ENCODE results near the gene ERMAP. TPM values are rescaled to one million over a fixed set of nuclear protein-coding genes. Genes with fewer than 3 reads are reported as not detected.
"Not testable (repeated sequence)": the region's sequence is repeated elsewhere in the genome, so short reads cannot be mapped to it uniquely, and the experiment has no call there.

ERMAP gene
- total RNA-seq, 3 donors from 2014 or later: 11.1 to 22.1 (median 14.9) TPM

GRCh38 chr1:42849944-42850343 lies 33.0 kb downstream of the ERMAP start:
- Histone ChIP-seq H3K4me3 (no peak overlapping the region), H3K4me1 (peaks cover 0 to 6% of the 10 kb centered on the region in 2 donors), H3K9me3 (peaks cover 0 to 8% of the 10 kb centered on the region in 2 donors), H3K27ac (no peak overlapping the region), H3K36me3 (no peaks in the 10 kb centered on the region), H3K27me3 (no peaks in the 10 kb centered on the region)
- no peak for TF ChIP-seq POLR2A (IDR thresholded peaks at IDR 0.05)
- TF ChIP-seq, protein P1, sequence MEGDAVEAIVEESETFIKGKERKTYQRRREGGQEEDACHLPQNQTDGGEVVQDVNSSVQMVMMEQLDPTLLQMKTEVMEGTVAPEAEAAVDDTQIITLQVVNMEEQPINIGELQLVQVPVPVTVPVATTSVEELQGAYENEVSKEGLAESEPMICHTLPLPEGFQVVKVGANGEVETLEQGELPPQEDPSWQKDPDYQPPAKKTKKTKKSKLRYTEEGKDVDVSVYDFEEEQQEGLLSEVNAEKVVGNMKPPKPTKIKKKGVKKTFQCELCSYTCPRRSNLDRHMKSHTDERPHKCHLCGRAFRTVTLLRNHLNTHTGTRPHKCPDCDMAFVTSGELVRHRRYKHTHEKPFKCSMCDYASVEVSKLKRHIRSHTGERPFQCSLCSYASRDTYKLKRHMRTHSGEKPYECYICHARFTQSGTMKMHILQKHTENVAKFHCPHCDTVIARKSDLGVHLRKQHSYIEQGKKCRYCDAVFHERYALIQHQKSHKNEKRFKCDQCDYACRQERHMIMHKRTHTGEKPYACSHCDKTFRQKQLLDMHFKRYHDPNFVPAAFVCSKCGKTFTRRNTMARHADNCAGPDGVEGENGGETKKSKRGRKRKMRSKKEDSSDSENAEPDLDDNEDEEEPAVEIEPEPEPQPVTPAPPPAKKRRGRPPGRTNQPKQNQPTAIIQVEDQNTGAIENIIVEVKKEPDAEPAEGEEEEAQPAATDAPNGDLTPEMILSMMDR (IDR thresholded peaks at IDR 0.05): no peak
- TF ChIP-seq POLR2AphosphoS5 (IDR thresholded peaks at IDR 0.05): no peak
- DNase-seq (ENCODE audit: low spot score in 2 of 2): no peak
- intact Hi-C loops (cut with DNase I; ENCODE audit: low total_unique reads): loop anchor here (10.0 kb wide), 1 partner anchor 1105 kb away; no protein-coding TSS in a partner anchor

- Histone ChIP-seq H3K4me1 (no peaks in the 10 kb centered on the region), H3K9me3 (peaks cover 0 to 8% of the 10 kb centered on the region in 2 donors), H3K27me3 (no peaks in the 10 kb centered on the region), H3K36me3 (no peaks in the 10 kb centered on the region), H3K27ac (no peak overlapping the region), H3K4me3 (no peak overlapping the region)
- TF ChIP-seq POLR2AphosphoS5 (IDR thresholded peaks at IDR 0.05) (no peak), POLR2A (IDR thresholded peaks at IDR 0.05) (no peak)
- TF ChIP-seq, protein P1 (IDR thresholded peaks at IDR 0.05): no peak
- no peak for DNase-seq (ENCODE audit: low spot score in 2 of 2)
- intact Hi-C loops (cut with DNase I; ENCODE audit: low total_unique reads): no loop called here
Measured at GRCh38 chr1:42851420-42851819, 34.5 kb downstream of the ERMAP start.

- no peak overlapping the region for H3K4me3 ChIP-seq
- no peaks in the 10 kb centered on the region for H3K36me3 ChIP-seq
- no peak for DNase-seq (ENCODE audit: low spot score in 2 of 2)
- H3K4me1 ChIP-seq: no peaks in the 10 kb centered on the region
- H3K9me3 ChIP-seq: peaks cover 0 to 8% of the 10 kb centered on the region in 2 donors
- H3K27ac ChIP-seq: no peak overlapping the region
- H3K27me3 ChIP-seq: no peaks in the 10 kb centered on the region
- intact Hi-C loops (cut with DNase I; ENCODE audit: low total_unique reads): no loop called here
- TF ChIP-seq POLR2A (IDR thresholded peaks at IDR 0.05) (no peak), POLR2AphosphoS5 (IDR thresholded peaks at IDR 0.05) (no peak)
- TF ChIP-seq, protein P1 (IDR thresholded peaks at IDR 0.05): no peak
Measured at GRCh38 chr1:42851960-42852607, 35.2 kb downstream of the ERMAP start.

DNA sequence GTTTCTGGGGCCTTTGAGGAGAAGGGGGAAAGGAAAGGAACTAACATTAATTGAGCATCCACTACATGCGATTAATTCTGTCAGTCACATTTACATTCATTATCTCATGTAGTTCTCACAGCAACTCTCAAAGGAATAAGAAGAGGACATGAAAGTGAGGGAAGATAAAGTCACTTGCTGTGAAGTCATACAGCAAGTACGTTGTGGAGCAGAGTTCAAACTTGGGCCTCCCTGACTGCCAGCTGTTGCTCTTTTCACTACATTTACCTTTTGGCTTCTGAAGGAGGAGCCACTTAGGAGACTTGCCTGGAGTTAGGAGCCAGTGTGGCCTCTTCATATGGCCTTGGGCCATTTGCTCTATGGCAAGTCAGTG lies 35.7 kb downstream of the ERMAP start:
- no peak for DNase-seq (ENCODE audit: low spot score in 2 of 2)
- no peak overlapping the region for H3K27ac ChIP-seq
- TF ChIP-seq, protein P1 (IDR thresholded peaks at IDR 0.05): no peak
- TF ChIP-seq POLR2AphosphoS5 (IDR thresholded peaks at IDR 0.05) (no peak), POLR2A (IDR thresholded peaks at IDR 0.05) (no peak)
- no peaks in the 10 kb centered on the region for H3K36me3 ChIP-seq
- peaks cover 0 to 8% of the 10 kb centered on the region in 2 donors for H3K9me3 ChIP-seq
- H3K27me3 ChIP-seq: no peaks in the 10 kb centered on the region
- no peaks in the 10 kb centered on the region for H3K4me1 ChIP-seq
- no peak overlapping the region for H3K4me3 ChIP-seq
- intact Hi-C loops (cut with DNase I; ENCODE audit: low total_unique reads): no loop called here

- no peaks in the 10 kb centered on the region for H3K27me3 ChIP-seq
- no peak for DNase-seq (ENCODE audit: low spot score in 2 of 2)
- TF ChIP-seq, protein P1 (IDR thresholded peaks at IDR 0.05): no peak
- no peak for TF ChIP-seq POLR2AphosphoS5 (IDR thresholded peaks at IDR 0.05)
- no peak for TF ChIP-seq POLR2A (IDR thresholded peaks at IDR 0.05)
- peaks cover 0 to 8% of the 10 kb centered on the region in 2 donors for H3K9me3 ChIP-seq
- H3K27ac ChIP-seq: no peak overlapping the region
- H3K4me1 ChIP-seq: no peaks in the 10 kb centered on the region
- intact Hi-C loops (cut with DNase I; ENCODE audit: low total_unique reads): no loop called here
- no peak overlapping the region for H3K4me3 ChIP-seq
- no peaks in the 10 kb centered on the region for H3K36me3 ChIP-seq
Measured at GRCh38 chr1:42853116-42853884, 36.4 kb downstream of the ERMAP start.

GRCh38 chr1:42856554-42856953 lies 39.6 kb downstream of the ERMAP start:
- H3K36me3 ChIP-seq; H3K27me3 ChIP-seq; H3K4me1 ChIP-seq; DNase-seq (ENCODE audit: low spot score in 2 of 2); H3K9me3 ChIP-seq; intact Hi-C loops (cut with DNase I; ENCODE audit: low total_unique reads); H3K27ac ChIP-seq; H3K4me3 ChIP-seq: not testable (repeated sequence)

DNA sequence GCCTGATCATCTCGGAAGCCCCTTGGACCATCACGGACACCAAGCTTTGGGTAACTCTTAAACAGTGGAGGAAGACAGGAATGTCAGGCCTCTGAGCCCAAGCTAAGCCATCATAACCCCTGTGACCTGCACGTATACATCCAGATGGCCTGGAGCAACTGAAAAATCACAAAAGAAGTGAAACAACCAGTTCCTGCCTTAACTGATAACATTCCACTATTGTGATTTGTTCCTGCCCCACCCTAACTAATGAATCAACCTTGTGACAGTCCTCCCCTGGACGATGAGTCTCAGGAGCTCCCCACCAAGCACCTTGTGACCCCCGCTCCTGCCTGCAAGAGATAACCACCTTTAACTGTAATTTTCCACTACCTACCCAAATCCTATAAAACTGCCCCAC lies 42.4 kb downstream of the ERMAP start:
- H3K9me3 ChIP-seq; H3K27ac ChIP-seq; H3K4me1 ChIP-seq; intact Hi-C loops (cut with DNase I; ENCODE audit: low total_unique reads); H3K4me3 ChIP-seq; H3K36me3 ChIP-seq; DNase-seq (ENCODE audit: low spot score in 2 of 2); H3K27me3 ChIP-seq: not testable (repeated sequence)
